Peyer's patch (tissue), 4 donors: ENCODE measurements around the gene PHF5A.

ENCODE experiments used
- POLR2A ChIP-seq, 2 donors: fragments of 450-650 bp; IDR thresholded peaks; one replicate each; pipeline ENCODE4 v1.5.1; 2017; ENCODE audit warnings: antibody characterized with exemption in 2 of 2, mild to moderate bottlenecking in 2 of 2, moderate library complexity in 2 of 2
- TF ChIP-seq, protein P1 (sequence below), 6 experiments: fragments of 450-650 bp in 4 of 6; fragments of 200-600 bp in 2 of 6; sonication (generic) in 1 of 6; IDR thresholded peaks; one replicate each; pipeline ENCODE4 v1.5.1; 2017 to 2019; ENCODE audit warnings: antibody characterized with exemption in 6 of 6, mild to moderate bottlenecking in 3 of 6, moderate library complexity in 1 of 6

DNA sequence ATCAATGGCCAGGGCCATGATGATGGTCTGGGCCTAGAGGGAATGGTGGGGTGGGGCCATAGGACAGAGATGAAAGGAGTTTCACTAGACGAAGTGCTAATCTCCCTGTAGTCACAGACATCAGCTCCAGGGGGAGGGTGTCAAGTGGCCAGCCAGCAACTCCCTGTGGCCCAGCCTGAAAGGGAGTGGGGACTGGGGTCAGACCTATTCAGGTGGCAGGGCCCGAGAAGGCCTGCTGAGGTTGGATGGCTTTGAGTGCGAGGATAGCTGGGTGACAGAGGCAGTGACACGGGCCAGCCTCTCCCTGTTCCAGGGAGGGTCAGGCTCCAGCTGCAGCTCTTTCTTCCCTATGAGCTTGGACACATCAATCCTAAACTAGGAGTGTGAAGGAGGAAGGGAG is 32.9 kb downstream of the PHF5A start:
- TF ChIP-seq, protein P1, sequence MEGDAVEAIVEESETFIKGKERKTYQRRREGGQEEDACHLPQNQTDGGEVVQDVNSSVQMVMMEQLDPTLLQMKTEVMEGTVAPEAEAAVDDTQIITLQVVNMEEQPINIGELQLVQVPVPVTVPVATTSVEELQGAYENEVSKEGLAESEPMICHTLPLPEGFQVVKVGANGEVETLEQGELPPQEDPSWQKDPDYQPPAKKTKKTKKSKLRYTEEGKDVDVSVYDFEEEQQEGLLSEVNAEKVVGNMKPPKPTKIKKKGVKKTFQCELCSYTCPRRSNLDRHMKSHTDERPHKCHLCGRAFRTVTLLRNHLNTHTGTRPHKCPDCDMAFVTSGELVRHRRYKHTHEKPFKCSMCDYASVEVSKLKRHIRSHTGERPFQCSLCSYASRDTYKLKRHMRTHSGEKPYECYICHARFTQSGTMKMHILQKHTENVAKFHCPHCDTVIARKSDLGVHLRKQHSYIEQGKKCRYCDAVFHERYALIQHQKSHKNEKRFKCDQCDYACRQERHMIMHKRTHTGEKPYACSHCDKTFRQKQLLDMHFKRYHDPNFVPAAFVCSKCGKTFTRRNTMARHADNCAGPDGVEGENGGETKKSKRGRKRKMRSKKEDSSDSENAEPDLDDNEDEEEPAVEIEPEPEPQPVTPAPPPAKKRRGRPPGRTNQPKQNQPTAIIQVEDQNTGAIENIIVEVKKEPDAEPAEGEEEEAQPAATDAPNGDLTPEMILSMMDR (IDR thresholded peaks at IDR 0.05) = no peak
- no peak for TF ChIP-seq POLR2A (IDR thresholded peaks at IDR 0.05)
